K562 (cell line): Measurements from ENCODE around the gene IGSF9. TPM values are rescaled to one million over a fixed set of nuclear protein-coding genes. Genes with fewer than 3 reads are reported as not detected.
A peak's percentile ranks its signal among the peaks of the same experiment; 100 is the strongest.

Experiments used
- ARID4B ChIP-seq: sonication (generic); formaldehyde crosslinking; IDR thresholded peaks from 2 replicates; pipeline ENCODE4 v1.8.0; 2022; ENCODE audit warnings: mild to moderate bottlenecking, missing genetic modification reagents
- ATF6 ChIP-seq: sonication (generic); formaldehyde crosslinking; IDR thresholded peaks from 2 replicates; pipeline ENCODE4 v1.4.0; 2020; ENCODE audit warnings: mild to moderate bottlenecking, missing genetic modification reagents
- GTF2B ChIP-seq: IDR thresholded peaks from 2 replicates; pipeline ENCODE4 v1.6.1; 2011; ENCODE audit not compliant: insufficient read length; ENCODE audit errors: extremely low read depth
- HDAC1 ChIP-seq, 2 experiments: fragments of 450-650 bp; IDR thresholded peaks; 2 replicates each; pipeline ENCODE4 v1.6.1; 2016 to 2017; ENCODE audit warnings: inconsistent platforms in 1 of 2, mild to moderate bottlenecking in 1 of 2, moderate library complexity in 1 of 2
- IRF1 ChIP-seq: sonication (generic); formaldehyde crosslinking; IDR thresholded peaks from 2 replicates; pipeline ENCODE4 v1.8.0; 2022; ENCODE audit warnings: missing genetic modification reagents, mild to moderate bottlenecking, borderline replicate concordance
- PCBP1 ChIP-seq: fragments of 200-400 bp; formaldehyde crosslinking; IDR thresholded peaks from 2 replicates; pipeline ENCODE4 v1.6.1; 2018; ENCODE audit warnings: mild to moderate bottlenecking, low read depth, low read length; ENCODE audit not compliant: poor library complexity, severe bottlenecking
- ZNF318 ChIP-seq, 2 experiments: fragments of 450-650 bp; IDR thresholded peaks; 2 replicates each; pipeline ENCODE4 v1.6.1; 2016; ENCODE audit warnings: mild to moderate bottlenecking in 2 of 2, borderline replicate concordance in 1 of 2, low read depth in 1 of 2, moderate library complexity in 1 of 2
- polyA plus RNA-seq, 8 experiments: library from polyadenylated mRNA; depleted of rRNA in 4 of 8; stranded (reverse) in 5 of 8; unstranded in 3 of 8; fragments of >200 nt; fragmentation: Nextera tagmentation in 2 of 8; fragmentation: Illumina TruSeq in 1 of 8; extraction: Ambion mirVana in 2 of 8; extraction: Trizol in 1 of 8; gene quantifications; 2 replicates each; pipeline versions ENCODE4 v1.2.1 to v1.2.3, GENCODE V29; 2011 to 2014; ENCODE audit warnings: inconsistent platforms in 1 of 8, missing spikeins in 1 of 8
- total RNA-seq, 7 experiments: library from RNA; depleted of rRNA in 6 of 7; stranded (reverse); fragments of >200 nt in 6 of 7; fragmentation: Illumina TruSeq in 2 of 7; extraction: Trizol in 2 of 7; gene quantifications; 2 replicates each; pipeline versions ENCODE4 v1.2.1 to v1.2.3, GENCODE V29; 2011 to 2021; ENCODE audit warnings: low replicate concordance in 1 of 7

IGSF9 gene
- total and polyA plus RNA-seq, 9 of the 15 experiments (the other 6 are each of a cell fraction or from before 2014, with no cell fraction given) = 0.03 to 0.29 (median 0.07) TPM; not detected in 1

- TF ChIP-seq ARID4B (no peak), ZNF318 (IDR thresholded peaks at IDR 0.05; ENCODE audit: borderline replicate concordance in 1 of 2, low read depth in 1 of 2) (peak in 1 of 2 experiments; percentile 53; a peak in 1 of 4 replicates), PCBP1 (peak; percentile 70), HDAC1 (IDR thresholded peaks at IDR 0.05) (peak in 1 of 2 experiments; percentile 51; a peak in 1 of 4 replicates), IRF1 (CRISPR knock-in tag) (no peak), ATF6 (no peak; the same call in 1 of the 2 replicates), GTF2B (no peak)
These were observed 21.2 kb downstream of the IGSF9 start (continued) for GRCh38 chr1:159924025-159924790.
